SU-DHL-6 (cell line): ENCODE data around the gene LDAH.

Source experiments
- CTCF ChIP-seq: fragments of 200-600 bp; sonication (generic); IDR thresholded peaks from one replicate; pipeline ENCODE4 v1.5.1; 2017; ENCODE audit warnings: antibody characterized with exemption, mild to moderate bottlenecking, low read length, moderate library complexity; ENCODE audit not compliant: insufficient read depth, poor library complexity, severe bottlenecking
- EZH2phosphoT487 ChIP-seq: fragments of 200-600 bp; sonication (generic), shearing (Covaris generic); conservative IDR thresholded peaks from 2 replicates; pipeline ENCODE4 v1.6.1; 2018; ENCODE audit warnings: mild to moderate bottlenecking, antibody characterized with exemption, low read length, moderate library complexity, mixed read lengths

GRCh38 chr2:20640411-20641122 lies 182.3 kb downstream of the LDAH start:
- TF ChIP-seq CTCF, result no peak
- no peak for TF ChIP-seq EZH2phosphoT487
